HEK293 (cell line): Measurements from ENCODE around the gene C1QL4.

Experiments used
- CTCF ChIP-seq: fragments of 450-650 bp; formaldehyde crosslinking; IDR thresholded peaks from 2 replicates; pipeline ENCODE4 v1.5.1; 2016; ENCODE audit warnings: missing biosample characterization, missing genetic modification characterization
- KLF10 ChIP-seq: fragments of 450-650 bp; IDR thresholded peaks from 2 replicates; pipeline ENCODE4 v1.5.1; 2018; ENCODE audit warnings: missing biosample characterization, mild to moderate bottlenecking, missing genetic modification characterization
- SP3 ChIP-seq: fragments of 450-650 bp; formaldehyde crosslinking; IDR thresholded peaks from 2 replicates; pipeline ENCODE4 v1.5.1; 2016; ENCODE audit warnings: missing biosample characterization, missing genetic modification characterization
- TCF7L2 ChIP-seq: IDR thresholded peaks from 2 replicates; pipeline ENCODE4 v1.6.1; 2011; ENCODE audit warnings: low read depth, mild to moderate bottlenecking, inconsistent platforms, low read length, moderate library complexity, borderline replicate concordance
- TRIM28 ChIP-seq: IDR thresholded peaks from 2 replicates; pipeline ENCODE4 v1.6.1; 2011; ENCODE audit warnings: low read length, control low read depth, borderline replicate concordance
- ZBTB11 ChIP-seq: fragments of 450-650 bp; formaldehyde crosslinking; conservative IDR thresholded peaks from 2 replicates; pipeline ENCODE4 v1.5.1; 2016; ENCODE audit warnings: low read depth, missing biosample characterization, missing genetic modification characterization
- ZBTB48 ChIP-seq: fragments of 450-650 bp; formaldehyde crosslinking; IDR thresholded peaks from 2 replicates; pipeline ENCODE4 v1.5.1; 2016; ENCODE audit warnings: missing biosample characterization, missing genetic modification characterization
- ZBTB49 ChIP-seq: fragments of 450-650 bp; formaldehyde crosslinking; IDR thresholded peaks from 2 replicates; pipeline ENCODE4 v1.5.1; 2016; ENCODE audit warnings: missing biosample characterization, missing genetic modification characterization, low read depth
- ZNF132 ChIP-seq: fragments of 450-650 bp; formaldehyde crosslinking; IDR thresholded peaks from 2 replicates; pipeline ENCODE4 v1.5.1; 2017; ENCODE audit warnings: missing biosample characterization, missing genetic modification characterization, borderline replicate concordance
- ZNF140 ChIP-seq: fragments of 450-650 bp; formaldehyde crosslinking; IDR thresholded peaks from 2 replicates; pipeline ENCODE4 v1.5.1; 2016; ENCODE audit warnings: missing biosample characterization, missing genetic modification characterization
- ZNF157 ChIP-seq: fragments of 450-650 bp; formaldehyde crosslinking; IDR thresholded peaks from 2 replicates; pipeline ENCODE4 v1.5.1; 2016; ENCODE audit warnings: missing biosample characterization, missing genetic modification characterization
- ZNF2 ChIP-seq: fragments of 450-650 bp; formaldehyde crosslinking; IDR thresholded peaks from 2 replicates; pipeline ENCODE4 v1.5.1; 2016; ENCODE audit warnings: missing biosample characterization, missing genetic modification characterization
- ZNF324 ChIP-seq: fragments of 450-650 bp; formaldehyde crosslinking; IDR thresholded peaks from 2 replicates; pipeline ENCODE4 v1.5.1; 2016; ENCODE audit warnings: missing biosample characterization, missing genetic modification characterization
- ZNF398 ChIP-seq: fragments of 450-650 bp; formaldehyde crosslinking; IDR thresholded peaks from 2 replicates; pipeline ENCODE4 v1.5.1; 2017; ENCODE audit warnings: missing biosample characterization, missing genetic modification characterization
- ZNF426 ChIP-seq: fragments of 450-650 bp; formaldehyde crosslinking; IDR thresholded peaks from 2 replicates; pipeline ENCODE4 v1.5.1; 2017; ENCODE audit warnings: missing biosample characterization, missing genetic modification characterization, mild to moderate bottlenecking, inconsistent platforms, moderate library complexity
- ZNF513 ChIP-seq: fragments of 450-650 bp; IDR thresholded peaks from 2 replicates; pipeline ENCODE4 v1.5.1; 2018; ENCODE audit warnings: missing biosample characterization, missing genetic modification characterization
- ZNF529 ChIP-seq: fragments of 450-650 bp; formaldehyde crosslinking; IDR thresholded peaks from 2 replicates; pipeline ENCODE4 v1.5.1; 2017; ENCODE audit warnings: missing genetic modification characterization, missing biosample characterization; ENCODE audit not compliant: insufficient replicate concordance
- ZNF600 ChIP-seq: fragments of 450-650 bp; formaldehyde crosslinking; IDR thresholded peaks from 2 replicates; pipeline ENCODE4 v1.5.1; 2016; ENCODE audit warnings: missing biosample characterization, missing genetic modification characterization
- ZNF610 ChIP-seq: fragments of 450-650 bp; formaldehyde crosslinking; IDR thresholded peaks from 2 replicates; pipeline ENCODE4 v1.5.1; 2016; ENCODE audit warnings: missing biosample characterization, missing genetic modification characterization, borderline replicate concordance
- ZNF704 ChIP-seq: fragments of 450-650 bp; formaldehyde crosslinking; IDR thresholded peaks from 2 replicates; pipeline ENCODE4 v1.5.1; 2016; ENCODE audit warnings: missing biosample characterization, missing genetic modification characterization
- ZNF747 ChIP-seq: fragments of 450-650 bp; formaldehyde crosslinking; IDR thresholded peaks from 2 replicates; pipeline ENCODE4 v1.5.1; 2016; ENCODE audit warnings: missing biosample characterization, missing genetic modification characterization
- ZNF76 ChIP-seq: fragments of 450-650 bp; formaldehyde crosslinking; IDR thresholded peaks from 2 replicates; pipeline ENCODE4; 2016; ENCODE audit warnings: low read depth, missing biosample characterization, missing genetic modification characterization, borderline replicate concordance
- ZSCAN16 ChIP-seq: fragments of 450-650 bp; formaldehyde crosslinking; IDR thresholded peaks from 2 replicates; pipeline ENCODE4 v1.5.1; 2016; ENCODE audit warnings: missing biosample characterization, missing genetic modification characterization
- ZSCAN30 ChIP-seq: fragments of 450-650 bp; IDR thresholded peaks from 2 replicates; pipeline ENCODE4 v1.5.1; 2018; ENCODE audit warnings: missing biosample characterization, mild to moderate bottlenecking, missing genetic modification characterization, moderate library complexity

C1QL4 gene

GRCh38 chr12:49336645-49337584 lies at the start of gene C1QL4 (continued):
- TF ChIP-seq CTCF (peak; percentile 85), ZNF610 (tag by site-specific recombination) (no peak), ZNF76 (tag by site-specific recombination) (peak; percentile 15; the same call in 1 of the 2 replicates), ZNF704 (no peak), ZNF2 (tag by site-specific recombination) (0 out of 2 replicates have a peak, but pooled peaks have one; percentile 43), SP3 (tag by site-specific recombination) (peak; percentile 76), ZNF140 (tag by site-specific recombination) (no peak), ZNF529 (no peak), ZNF324 (tag by site-specific recombination) (peak; percentile 63; the same call in 1 of the 2 replicates), ZNF398 (tag by site-specific recombination) (peak; percentile 87), ZSCAN30 (peak; percentile 57; the same call in 1 of the 2 replicates), TRIM28 (no peak), ZNF747 (tag by site-specific recombination) (no peak), ZNF132 (tag by site-specific recombination) (no peak), ZNF157 (tag by site-specific recombination) (no peak), ZBTB48 (tag by site-specific recombination) (peak; percentile 96), KLF10 (tag by site-specific recombination) (no peak), ZNF513 (tag by site-specific recombination) (peak; percentile 67), ZNF600 (tag by site-specific recombination) (peak; percentile 94), ZNF426 (tag by site-specific recombination) (no peak), TCF7L2 (no peak), ZSCAN16 (tag by site-specific recombination) (no peak), ZBTB49 (tag by site-specific recombination) (no peak), ZBTB11 (tag by site-specific recombination) (no peak)
